Neuronal stem cell (in vitro differentiated cells): Measurements from ENCODE around the gene ASIP.

Experiments
- DNase-seq: peaks from one replicate; pipeline ENCODE4 v3.0.0-alpha.2; 2013; ENCODE audit warnings: low spot score
- H2AFZ ChIP-seq: one replicate; pipeline ENCODE4 v1.6.1; 2013; ENCODE audit warnings: mild to moderate bottlenecking, low read length, inconsistent platforms
- H2AK5ac ChIP-seq: 2 replicates; pipeline ENCODE4 v1.6.1; 2013; ENCODE audit warnings: low read depth, mild to moderate bottlenecking, inconsistent platforms, low read length, moderate library complexity, mixed read lengths
- H2BK120ac ChIP-seq: 2 replicates; pipeline ENCODE4 v1.6.1; 2013; ENCODE audit warnings: low read depth, mild to moderate bottlenecking, inconsistent platforms, low read length, moderate library complexity, mixed read lengths
- H2BK12ac ChIP-seq: one replicate; pipeline ENCODE4 v1.6.1; 2013; ENCODE audit warnings: low read length, inconsistent platforms
- H2BK15ac ChIP-seq: 2 replicates; pipeline ENCODE4 v1.6.1; 2013; ENCODE audit warnings: mild to moderate bottlenecking, low read length, inconsistent platforms, mixed read lengths
- H2BK5ac ChIP-seq: one replicate; pipeline ENCODE4 v1.6.1; 2013; ENCODE audit warnings: inconsistent platforms, mild to moderate bottlenecking, low read length, moderate library complexity
- H3K14ac ChIP-seq: one replicate; pipeline ENCODE4 v1.6.1; 2013; ENCODE audit warnings: low read length, inconsistent platforms
- H3K18ac ChIP-seq: 2 replicates; pipeline ENCODE4 v1.6.1; 2013; ENCODE audit warnings: low read length, inconsistent platforms
- H3K23ac ChIP-seq: 2 replicates; pipeline ENCODE4 v1.6.1; 2013; ENCODE audit warnings: low read depth, mild to moderate bottlenecking, mixed read lengths, low read length, inconsistent platforms; ENCODE audit not compliant: poor library complexity
- H3K27ac ChIP-seq: replicated peaks from 3 replicates; pipeline ENCODE4 v1.5.1; 2013; ENCODE audit warnings: low read length, inconsistent platforms
- H3K27me3 ChIP-seq, 3 experiments: 2 replicates each; pipeline ENCODE4 v1.6.1; 2013; ENCODE audit warnings: low read length in 3 of 3, mild to moderate bottlenecking in 2 of 3, inconsistent platforms in 1 of 3, low read depth in 1 of 3, mixed read lengths in 1 of 3, moderate library complexity in 1 of 3; ENCODE audit not compliant: control insufficient read depth in 3 of 3, insufficient read depth in 3 of 3
- H3K36me3 ChIP-seq, 2 donors: replicated peaks in 1 of 2; 2 replicates each; pipeline ENCODE4 v1.6.1; 2013; ENCODE audit warnings: low read length in 2 of 2; ENCODE audit not compliant: control insufficient read depth in 2 of 2, insufficient read depth in 2 of 2
- H3K4ac ChIP-seq: 2 replicates; pipeline ENCODE4 v1.6.1; 2013; ENCODE audit warnings: inconsistent platforms, mild to moderate bottlenecking, low read length, moderate library complexity
- H3K4me1 ChIP-seq, 2 donors: 1 replicate in 1 of 2; 2 replicates in 1 of 2; pipeline ENCODE4 v1.6.1; 2013; ENCODE audit warnings: low read length in 2 of 2, low read depth in 1 of 2; ENCODE audit not compliant: control insufficient read depth in 2 of 2, insufficient read depth in 1 of 2
- H3K4me2 ChIP-seq: one replicate; pipeline ENCODE4 v1.6.1; 2013; ENCODE audit warnings: mild to moderate bottlenecking, low read length, inconsistent platforms; ENCODE audit not compliant: insufficient read depth, poor library complexity, severe bottlenecking
- H3K4me3 ChIP-seq, 2 donors: 2 replicates each; pipeline ENCODE4 v1.5.1; 2013; ENCODE audit warnings: low read length in 2 of 2, mild to moderate bottlenecking in 2 of 2, inconsistent platforms in 1 of 2, moderate library complexity in 1 of 2
- H3K79me1 ChIP-seq: one replicate; pipeline ENCODE4 v1.6.1; 2013; ENCODE audit warnings: low read depth, mild to moderate bottlenecking, inconsistent platforms, low read length, moderate library complexity
- H3K9ac ChIP-seq: one replicate; pipeline ENCODE4 v1.6.1; 2013; ENCODE audit warnings: mild to moderate bottlenecking, low read depth, low read length, inconsistent platforms; ENCODE audit not compliant: poor library complexity
- H3K9me3 ChIP-seq, 2 donors: replicated peaks in 1 of 2; 2 replicates each; pipeline versions ENCODE3 to v1.6.1; 2013; ENCODE audit warnings: low read length in 2 of 2, mild to moderate bottlenecking in 2 of 2, inconsistent platforms in 1 of 2, low read depth in 1 of 2, mixed read lengths in 1 of 2, moderate library complexity in 1 of 2; ENCODE audit not compliant: control insufficient read depth in 2 of 2, insufficient read depth in 1 of 2
- H4K8ac ChIP-seq: one replicate; pipeline ENCODE4 v1.6.1; 2013; ENCODE audit warnings: low read depth, mild to moderate bottlenecking, inconsistent platforms, low read length, moderate library complexity
- H4K91ac ChIP-seq: one replicate; pipeline ENCODE4 v1.6.1; 2013; ENCODE audit warnings: low read length, low read depth, mild to moderate bottlenecking, inconsistent platforms; ENCODE audit not compliant: poor library complexity
- WGBS, 2 donors: extraction: QIAGEN DNeasy Blood & Tissue Kit; methylation state at CpG; one replicate each; pipeline ENCODE4 v1.1.7; 2013; ENCODE audit warnings: missing lambda C conversion rate in 2 of 2, mixed read lengths in 1 of 2; ENCODE audit not compliant: insufficient read length in 2 of 2, insufficient replicate concordance in 1 of 2; ENCODE audit errors: extremely low coverage in 2 of 2; 5-methylcytosine and 5-hydroxymethylcytosine counted together

The ASIP gene

GRCh38 chr20:34316196-34316814 lies 75.1 kb downstream of the ASIP start:
- H3K4me3 ChIP-seq = no peak overlapping the region
- H3K27me3 ChIP-seq = peaks cover 2 to 11% (median 10%) of the 10 kb centered on the region in 3 experiments
- no peak overlapping the region for H2BK5ac ChIP-seq
- no peak overlapping the region for H3K23ac ChIP-seq
- H3K9me3 ChIP-seq = no peaks in the 10 kb centered on the region
- H3K4me1 ChIP-seq = peaks cover 4% of the 10 kb centered on the region in 2 donors
- H3K4me2 ChIP-seq = no peak overlapping the region
- no peak for DNase-seq
- H2BK15ac ChIP-seq = no peak overlapping the region
- H3K14ac ChIP-seq = no peak overlapping the region
- H4K91ac ChIP-seq = no peak overlapping the region
- H2AK5ac ChIP-seq = no peak overlapping the region
- H3K4ac ChIP-seq = no peak overlapping the region
- no peak overlapping the region for H3K18ac ChIP-seq
- no peaks in the 10 kb centered on the region for H3K79me1 ChIP-seq
- H3K36me3 ChIP-seq = no peaks in the 10 kb centered on the region
- no peak overlapping the region for H3K9ac ChIP-seq
- no peak overlapping the region for H2AFZ ChIP-seq
- no peak overlapping the region for H3K27ac ChIP-seq
- no peak overlapping the region for H4K8ac ChIP-seq
- H2BK12ac ChIP-seq = no peak overlapping the region
- no CpG with 5 or more reads among the region's 6 CpGs for WGBS, 2 donors
- H2BK120ac ChIP-seq = no peak overlapping the region
